Central memory CD4-positive, alpha-beta T cell (primary cell): Measurements from ENCODE around the gene BICD1.
"Not testable (repeated sequence)": the region's sequence is repeated elsewhere in the genome, so short reads cannot be mapped to it uniquely, and the experiment has no call there.

Experiments used
- DNase-seq: peaks from one replicate; pipeline ENCODE4 v3.0.0; 2022

The BICD1 gene

DNA sequence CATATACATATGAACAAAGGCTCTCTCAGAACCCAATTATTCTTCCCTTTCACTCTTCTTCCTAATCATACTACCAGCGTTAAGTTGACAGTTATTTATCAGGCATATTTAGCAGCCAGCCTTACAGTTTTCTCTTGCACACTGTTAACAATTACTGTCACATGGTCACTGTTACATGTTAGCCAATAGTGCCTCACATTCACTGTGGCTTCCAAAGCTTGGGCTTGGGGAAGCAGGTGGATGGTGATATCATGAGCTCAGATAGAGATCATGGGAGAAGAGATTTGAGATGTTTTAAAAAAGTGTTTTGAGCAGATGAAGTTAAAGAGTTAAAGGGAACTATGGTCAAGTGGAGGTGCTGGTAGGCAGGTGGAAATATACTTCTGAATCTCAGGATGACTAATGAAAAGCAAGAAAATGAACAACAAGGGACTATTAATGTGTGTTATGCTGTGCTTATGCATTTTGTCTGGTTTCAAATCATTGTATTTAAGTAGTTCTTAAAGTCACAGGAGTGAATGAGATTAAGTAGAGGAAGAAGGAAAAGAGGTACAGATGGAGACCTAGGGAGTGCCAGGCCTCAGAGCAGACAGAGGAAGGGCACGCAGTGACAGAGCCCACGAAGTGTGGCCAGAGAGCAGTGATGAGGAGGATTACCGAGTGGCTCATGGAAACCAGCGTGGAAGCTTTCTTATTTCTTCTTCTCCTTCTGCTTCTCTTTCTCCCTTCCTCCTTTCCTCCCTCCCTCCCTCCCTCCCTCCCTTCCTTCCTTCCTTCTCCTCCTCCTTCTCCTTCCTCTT is 39.6 kb downstream of the BICD1 start:
- DNase-seq: no peak

DNA sequence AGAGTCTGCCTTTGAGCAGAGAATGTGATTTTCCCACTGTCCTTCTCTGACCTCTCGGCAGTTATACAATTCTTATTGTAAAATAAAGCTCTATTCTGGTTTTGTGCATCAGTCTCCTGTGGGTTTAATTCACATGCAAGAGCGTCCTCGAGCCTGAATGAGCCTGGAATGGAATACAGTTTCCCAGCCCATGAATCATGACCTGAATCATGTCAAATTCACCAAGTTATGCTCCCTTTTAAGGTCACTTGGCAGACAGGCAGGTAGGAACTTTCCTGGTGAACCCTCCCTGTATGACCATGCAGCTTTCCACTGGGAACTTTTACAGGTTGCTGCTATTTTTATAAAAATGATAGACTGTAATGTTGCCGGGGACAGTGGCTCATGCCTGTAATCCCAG is 41.7 kb downstream of the BICD1 start:
- no peak for DNase-seq

DNA sequence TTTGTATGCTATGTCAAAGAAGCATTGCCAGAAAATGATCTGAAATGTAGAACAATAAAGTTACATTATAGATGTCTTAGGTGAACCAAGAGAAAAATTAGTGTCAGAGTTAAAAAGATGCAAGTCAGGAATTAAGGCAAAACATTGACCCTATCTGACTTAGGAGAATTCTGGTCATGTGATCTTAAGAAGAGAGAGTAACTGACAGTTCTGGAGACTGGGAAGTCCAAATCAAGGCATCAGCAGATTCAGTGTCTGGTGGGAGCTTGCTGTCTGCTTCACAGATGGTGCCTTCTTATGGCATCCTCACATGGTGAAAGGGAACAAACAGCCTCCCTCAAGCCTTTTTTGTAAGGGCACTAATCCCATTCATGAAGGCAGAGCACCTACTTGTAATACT is 42.8 kb downstream of the BICD1 start:
- no peak for DNase-seq

DNA sequence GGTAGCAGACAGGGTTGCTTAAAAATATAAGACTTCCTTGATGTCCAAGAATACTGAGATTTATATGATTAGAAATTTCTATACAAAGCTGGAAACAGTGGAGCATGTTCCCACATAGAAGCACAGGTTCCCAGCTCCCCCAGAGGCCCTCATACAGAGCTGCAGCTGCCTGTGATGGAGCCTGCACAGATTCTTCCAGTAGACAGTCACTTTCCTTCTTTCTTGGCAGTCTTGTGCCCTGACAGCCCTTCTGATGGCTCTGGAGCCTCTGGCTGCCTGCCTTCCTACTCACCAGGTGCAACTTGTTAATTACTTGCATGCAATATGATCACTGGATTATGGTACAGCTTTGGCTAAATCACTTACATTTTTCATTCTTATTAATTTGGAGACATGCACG is 44.4 kb downstream of the BICD1 start:
- DNase-seq: no peak

DNA sequence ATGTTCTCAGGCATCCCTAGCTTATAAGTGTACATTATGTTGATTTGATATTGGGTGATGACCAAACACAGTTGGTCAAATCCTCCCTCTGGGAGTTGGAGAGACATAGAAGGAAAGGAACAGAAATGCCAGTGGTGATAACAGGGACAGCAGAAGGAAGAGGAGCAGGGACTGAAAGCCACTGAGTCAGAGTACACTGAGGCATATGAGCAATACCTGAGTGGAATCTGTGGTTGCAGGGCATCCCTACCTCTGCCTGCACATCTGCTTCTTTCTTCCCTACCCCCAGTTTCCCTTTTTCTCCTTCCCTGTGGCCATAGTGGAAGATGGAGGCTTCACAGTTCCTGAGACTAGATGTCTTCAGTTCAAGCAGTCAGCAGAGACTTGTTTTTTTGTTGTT is 44.9 kb downstream of the BICD1 start:
- no peak for DNase-seq

DNA sequence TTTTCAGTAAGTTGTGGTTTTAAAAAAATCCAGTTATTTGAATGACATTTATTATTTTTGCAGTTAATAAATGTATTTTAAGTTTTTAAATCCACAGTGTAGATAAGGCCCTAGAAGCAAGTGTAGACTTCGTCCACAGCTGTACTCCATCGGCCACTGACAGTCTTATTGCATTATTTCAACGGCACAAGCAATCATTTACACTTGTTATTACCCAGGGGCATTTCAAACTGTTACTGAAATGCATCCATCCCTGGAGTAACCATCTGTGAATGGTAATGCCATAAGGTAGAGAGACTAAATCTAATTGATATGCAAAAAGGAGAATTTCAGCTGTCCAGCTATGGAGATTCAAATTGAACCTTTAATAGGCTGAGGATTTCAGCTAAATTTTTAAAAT is 48.4 kb downstream of the BICD1 start:
- no peak for DNase-seq

DNA sequence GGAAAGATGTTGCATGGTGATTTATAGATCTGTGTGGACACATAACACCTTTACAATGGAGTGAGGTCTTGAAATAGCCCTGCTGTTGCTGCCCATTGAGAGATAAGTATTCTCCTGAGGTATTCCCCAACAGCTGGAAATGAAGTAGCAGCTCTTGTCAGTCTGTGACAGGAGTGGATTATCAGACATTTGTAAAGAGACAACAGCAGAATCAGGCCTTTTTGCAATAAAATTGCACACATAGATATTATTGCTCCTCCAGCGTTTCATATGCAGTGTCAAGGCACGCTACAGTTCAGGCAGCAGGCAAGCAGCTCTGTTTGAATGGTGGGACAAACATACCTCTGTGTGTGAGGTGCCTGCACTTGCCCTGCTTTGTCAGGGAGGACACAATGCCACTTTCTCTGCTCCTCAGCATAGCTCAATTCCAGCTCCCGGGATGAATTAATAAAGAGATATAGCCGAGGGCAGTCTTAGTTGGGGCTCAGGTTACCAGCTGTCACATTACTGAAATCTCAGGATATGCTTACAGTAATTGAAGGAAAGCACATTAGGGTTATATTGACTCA is 49.4 kb downstream of the BICD1 start:
- DNase-seq: no peak

DNA sequence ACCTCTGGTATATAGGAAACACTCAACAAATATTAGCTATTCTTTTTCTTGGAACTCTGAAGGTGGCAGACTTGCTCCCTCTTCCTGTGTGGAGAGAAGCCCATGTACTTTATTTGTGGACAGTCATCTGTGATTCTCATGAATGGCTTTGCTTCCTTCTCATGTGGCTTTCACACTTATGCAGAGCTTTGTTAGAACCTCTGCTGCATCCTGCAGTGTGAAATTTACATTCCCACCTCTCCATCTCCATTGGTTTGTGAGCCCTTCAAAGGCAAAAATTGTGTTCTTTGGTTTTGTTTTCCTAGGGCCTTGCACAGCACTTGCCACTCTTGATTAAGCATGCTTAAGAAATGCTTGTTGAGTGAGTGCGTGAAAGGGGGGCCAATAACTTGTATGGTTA is 51.9 kb downstream of the BICD1 start:
- no peak for DNase-seq

DNA sequence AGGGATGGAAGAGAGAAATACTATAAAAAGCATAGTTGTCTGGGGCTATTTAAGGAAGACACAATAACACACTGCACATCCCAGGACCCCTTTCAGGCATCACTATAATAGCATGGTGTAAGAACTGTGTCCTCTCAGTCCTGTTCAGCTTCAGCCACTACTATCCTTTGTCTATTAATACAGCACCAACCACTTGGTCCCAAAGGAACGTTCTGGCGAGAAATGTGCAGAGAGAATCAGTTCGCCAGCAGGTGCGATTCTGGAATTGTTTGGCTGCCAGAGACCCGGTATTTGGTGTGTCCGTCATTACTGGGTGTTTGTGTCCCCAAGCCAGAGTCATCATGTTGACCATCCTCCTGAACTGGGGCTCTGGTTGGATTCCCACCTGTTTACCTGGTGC is 52.7 kb downstream of the BICD1 start:
- DNase-seq: no peak

DNA sequence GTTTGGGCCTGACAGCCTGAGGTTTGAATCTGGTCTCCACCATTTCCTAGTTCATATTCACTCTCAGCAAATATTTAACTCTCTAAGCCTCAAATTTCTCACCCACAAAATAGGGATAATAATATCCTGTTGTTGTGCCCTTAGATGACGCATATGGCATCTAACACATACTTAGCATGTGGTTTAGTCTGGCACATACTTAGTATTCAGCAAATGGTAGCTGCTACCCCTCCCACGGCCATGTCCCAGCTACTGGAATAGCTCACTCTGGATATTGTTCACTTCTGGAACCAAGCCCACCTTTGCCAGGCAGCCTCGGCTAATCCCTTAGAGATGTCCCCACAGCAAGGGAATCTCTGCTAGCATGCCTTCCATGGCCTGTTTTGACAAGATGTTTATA is 53.3 kb downstream of the BICD1 start:
- DNase-seq: no peak

DNA sequence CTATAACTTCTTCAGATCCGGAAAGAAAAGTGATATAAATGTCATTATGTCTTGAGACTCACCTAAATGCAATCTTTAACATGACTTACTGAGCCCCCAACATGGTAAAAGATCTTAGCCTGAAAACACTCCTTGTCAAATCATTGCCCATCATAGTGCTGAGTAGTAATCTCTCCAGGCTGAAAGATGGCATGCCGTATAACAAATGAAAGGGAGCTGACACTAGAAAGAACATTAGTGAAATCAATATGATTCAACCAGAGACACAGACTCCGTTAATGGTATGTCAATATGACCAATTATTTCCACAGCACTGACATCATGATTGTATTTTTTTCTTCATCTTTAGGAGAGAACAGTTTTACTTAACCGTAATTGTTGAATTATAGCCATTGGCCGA is 54.4 kb downstream of the BICD1 start:
- DNase-seq: no peak

DNA sequence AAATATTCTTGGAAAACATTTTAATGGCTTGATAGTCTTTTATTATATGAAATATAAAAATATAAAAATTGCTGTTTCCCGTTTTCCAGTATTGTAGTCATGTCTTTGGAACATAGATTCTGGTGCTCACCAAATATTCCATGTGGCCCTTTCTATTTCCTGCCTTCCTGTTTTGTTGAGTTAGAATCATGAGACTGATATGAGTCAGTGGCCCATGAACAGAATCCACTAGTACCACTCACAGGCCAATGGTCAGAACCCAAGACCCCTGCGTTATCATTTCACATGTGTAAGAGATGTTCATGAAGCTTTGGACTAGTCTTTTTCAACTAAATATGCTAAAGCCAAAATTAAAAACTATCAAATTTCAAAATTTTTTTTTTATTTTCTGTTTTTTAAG is 56.9 kb downstream of the BICD1 start:
- DNase-seq: no peak

DNA sequence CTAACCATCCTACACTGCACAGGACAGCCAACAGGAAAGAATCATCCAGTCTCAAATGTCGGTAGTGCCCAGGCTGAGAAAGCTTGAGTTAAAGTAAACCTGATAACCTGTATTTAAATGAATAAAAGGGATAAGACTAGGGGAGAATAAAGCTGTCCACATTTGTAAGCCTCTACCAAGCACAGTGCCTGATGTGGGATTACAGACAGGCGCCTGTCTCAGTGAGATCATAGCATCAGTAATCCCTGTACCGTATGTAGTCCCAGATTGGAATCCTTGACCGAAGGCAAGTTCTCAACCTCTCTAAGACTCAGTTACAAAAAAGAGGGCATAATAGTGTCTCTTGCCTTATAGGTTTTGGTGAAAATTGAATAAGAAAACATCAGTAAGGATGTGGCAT is 59.9 kb downstream of the BICD1 start:
- no peak for DNase-seq

DNA sequence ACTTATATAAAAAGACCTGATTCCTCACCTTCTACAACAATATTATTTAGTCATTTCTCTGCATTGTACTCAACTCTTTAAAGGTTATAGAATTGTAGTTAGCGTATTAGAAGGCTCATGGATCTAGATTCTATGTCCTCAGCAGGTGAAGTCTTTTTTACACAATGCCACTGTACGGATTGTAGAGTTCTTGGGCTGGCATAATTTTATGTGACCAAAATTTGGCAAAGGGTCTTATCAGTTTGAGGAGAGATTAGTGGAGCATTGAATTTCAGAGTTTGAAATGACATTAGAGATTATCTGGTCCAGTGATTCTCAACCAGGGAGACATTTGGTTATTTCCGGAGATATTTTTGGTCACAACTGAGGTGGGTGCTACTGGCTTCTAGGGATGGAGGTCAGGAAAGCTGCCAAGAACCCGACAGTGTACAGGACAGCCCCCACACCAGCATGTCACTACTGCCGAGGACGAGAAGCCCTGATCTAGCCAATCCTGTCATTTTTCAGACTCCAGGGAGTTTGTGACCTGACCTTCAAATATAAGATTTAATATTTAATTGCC is 63.9 kb downstream of the BICD1 start:
- no peak for DNase-seq

DNA sequence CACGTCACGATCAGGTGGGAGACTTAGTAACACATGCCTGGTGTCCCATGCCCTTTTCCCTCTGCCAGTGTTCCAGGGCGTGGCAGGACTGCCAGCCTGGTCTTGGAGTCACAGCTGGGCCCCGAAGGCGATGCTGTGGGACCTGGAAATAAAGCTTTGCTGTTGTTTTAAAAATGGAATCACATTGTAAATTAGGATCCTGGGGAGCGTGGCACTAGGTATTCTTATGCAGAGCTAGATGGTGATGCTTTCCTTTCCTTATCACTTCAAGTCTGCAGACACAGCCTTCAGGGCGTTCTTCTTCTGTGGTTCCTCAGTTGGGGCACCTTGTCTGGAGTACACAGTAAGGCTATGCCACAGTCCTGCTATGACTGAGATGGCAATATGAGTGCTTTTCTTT is 64.6 kb downstream of the BICD1 start:
- no peak for DNase-seq

DNA sequence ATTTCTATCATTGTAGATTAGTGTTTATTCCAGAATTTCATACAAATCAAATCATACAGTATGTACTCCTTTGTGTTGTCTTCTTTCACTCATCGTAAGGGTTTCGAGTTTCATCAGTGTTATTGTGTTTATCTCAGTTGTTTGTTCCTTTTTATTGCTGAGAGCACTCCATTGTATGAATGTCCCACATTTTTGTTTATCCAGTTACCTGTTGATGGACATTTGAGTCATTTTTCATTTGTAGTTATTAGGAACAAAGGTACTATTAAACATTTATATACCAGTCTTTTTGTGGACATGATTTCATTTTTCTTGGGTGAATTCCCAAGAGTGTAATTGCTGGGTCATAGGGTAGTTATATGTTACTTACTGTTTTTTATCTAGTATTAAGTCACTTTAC is 70.0 kb downstream of the BICD1 start:
- no peak for DNase-seq

DNA sequence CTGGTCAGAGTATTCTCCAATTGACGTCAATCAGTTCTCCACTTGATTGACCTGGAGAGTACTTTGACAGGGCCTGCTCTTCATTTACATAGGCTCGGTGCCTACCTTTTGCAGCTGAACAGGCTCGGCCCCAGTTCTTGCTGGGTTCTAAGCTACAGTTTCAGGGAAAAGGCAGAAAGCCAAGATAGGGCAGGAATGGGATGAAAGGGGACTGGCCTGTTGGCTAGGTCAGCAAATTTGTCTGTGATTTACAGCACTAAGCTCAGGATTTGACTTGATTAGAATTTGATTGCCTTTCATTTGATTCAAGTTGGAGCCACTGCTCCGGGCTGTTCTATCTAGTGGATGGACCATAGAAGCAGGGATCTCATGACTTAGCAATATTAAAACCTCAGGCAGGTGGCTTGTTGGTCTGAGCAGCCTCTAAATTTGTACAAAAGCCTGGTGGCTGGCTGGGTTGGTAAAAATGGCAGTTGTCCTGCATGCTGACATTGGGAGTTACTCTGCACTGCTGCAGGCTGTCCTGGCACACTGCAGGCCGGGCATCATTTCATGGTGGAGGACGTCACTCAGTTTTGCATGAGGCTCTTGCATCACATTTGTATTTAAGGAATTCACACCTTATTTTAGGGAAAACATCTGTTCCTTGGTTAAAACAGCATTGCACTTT is 71.8 kb downstream of the BICD1 start:
- DNase-seq: no peak

DNA sequence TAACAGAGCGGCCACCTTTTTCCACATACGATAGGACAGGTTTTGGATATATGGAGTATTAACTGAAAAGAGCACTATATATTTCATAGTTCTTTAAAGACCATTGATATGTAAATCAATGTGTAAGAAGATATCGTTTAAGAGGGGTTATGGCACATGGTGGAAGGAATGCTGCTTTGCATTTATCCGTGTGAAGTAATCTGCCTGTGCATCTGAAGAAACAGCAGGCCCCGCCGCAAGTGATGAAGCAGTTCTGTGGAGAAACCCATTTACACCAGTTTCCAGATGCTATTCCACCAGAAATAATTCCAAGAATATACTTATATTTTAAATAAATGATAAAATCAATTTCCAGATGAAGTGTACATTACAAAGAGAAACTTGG is 72.4 kb downstream of the BICD1 start:
- no peak for DNase-seq

DNA sequence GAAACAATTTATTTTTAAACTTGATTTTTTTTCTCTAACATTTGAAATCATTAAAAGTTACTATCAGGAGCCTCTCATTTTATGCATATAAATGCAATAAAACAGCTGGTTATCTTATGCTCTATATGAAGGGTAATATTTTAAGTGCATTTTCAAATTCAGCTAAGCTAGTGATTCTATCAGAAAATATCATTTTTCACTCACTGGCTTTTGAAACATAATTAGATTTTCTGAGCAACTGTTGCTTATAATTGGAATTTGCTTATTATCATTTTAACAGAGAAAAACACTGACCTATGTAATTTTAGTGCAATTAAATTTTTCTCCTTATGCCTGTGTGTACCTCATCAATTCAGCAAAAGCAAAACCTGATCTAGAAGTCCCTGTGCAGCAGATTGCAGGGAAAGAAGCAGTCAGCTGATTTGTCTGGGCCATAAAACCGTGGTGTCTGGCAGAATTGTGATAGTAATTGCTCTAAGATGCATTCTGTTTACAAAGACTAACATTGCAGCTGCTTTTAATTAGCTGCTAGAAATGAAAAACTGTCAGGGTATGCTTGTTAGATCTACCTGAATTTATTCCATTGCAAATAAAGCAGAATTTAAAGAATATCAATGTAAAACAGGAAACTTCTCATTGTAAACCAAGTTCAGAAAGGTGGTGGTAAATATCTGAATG is 75.0 kb downstream of the BICD1 start:
- DNase-seq: no peak

DNA sequence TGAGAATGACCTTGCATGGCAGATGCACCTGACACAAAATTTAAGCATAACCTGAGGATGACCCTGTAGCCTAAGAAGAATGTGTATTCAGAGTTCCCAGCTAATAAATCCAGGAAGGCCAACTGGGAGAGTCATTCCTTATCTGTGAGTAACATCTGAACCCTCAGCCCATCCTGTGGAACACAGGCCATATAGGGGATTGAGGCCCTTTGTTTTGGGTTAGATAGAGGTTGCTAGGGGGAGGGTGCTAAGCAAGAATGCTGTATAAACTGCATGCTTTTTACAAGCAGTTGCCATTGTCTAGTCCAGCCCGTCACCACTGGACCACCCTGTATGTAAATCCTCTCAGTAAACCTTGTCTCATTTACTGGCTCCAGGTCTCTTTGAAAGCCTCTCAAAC is 77.0 kb downstream of the BICD1 start:
- DNase-seq: no peak

DNA sequence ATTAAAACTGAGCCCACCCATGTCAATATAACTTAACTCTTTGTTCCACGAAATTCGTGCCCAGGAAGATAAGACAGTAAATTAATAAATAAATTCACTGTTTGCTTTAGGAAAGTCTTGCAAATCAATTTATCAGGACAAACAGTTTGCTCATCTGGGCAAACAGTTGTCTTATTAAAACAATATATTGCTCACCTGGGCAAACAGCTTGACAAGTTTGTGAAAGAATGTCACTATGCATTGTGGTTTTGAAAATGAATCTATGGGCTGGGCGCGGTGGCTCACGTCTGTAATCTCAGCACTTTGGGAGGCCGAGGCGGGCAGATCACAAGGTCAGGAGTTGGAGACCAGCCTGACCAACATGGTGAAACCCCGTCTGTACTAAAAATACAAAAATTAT is 80.5 kb downstream of the BICD1 start:
- not testable (repeated sequence) for DNase-seq

DNA sequence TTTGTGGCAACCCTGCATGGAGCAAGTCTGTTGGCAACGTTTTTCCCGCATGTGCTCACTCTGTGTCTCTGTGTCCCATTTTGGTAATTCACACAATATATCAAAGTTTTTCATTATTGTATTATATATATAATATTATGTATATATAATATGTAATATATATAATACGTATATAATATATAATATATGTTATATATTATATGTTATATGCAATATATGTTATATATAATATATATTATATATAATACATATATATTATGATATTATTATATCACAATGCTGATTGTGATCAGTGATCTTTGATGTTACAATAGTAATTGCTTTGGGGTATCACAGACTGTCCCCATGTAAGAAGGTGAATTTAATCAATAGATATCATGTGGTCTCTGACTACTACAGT is 84.8 kb downstream of the BICD1 start:
- no peak for DNase-seq
